Measurements from ENCODE around the gene XYLT1.

- TF ChIP-seq POLR2AphosphoS5 (IDR thresholded peaks at IDR 0.05; ENCODE audit: low read depth, low read length) (no peak), POLR2A (IDR thresholded peaks at IDR 0.05; ENCODE audit: low read depth, low read length) (no peak), PAX5 (IDR thresholded peaks at IDR 0.05; ENCODE audit: insufficient read depth, low read length, severe bottlenecking) (no peak)
These were observed 322.8 kb downstream of the XYLT1 start for GRCh38 chr16:17147942-17148341.
